PC-3 (cell line): ENCODE results near the gene ARHGAP26.

Source experiments
- EZH2 ChIP-seq: fragments of 300-600 bp; sonication (generic); IDR thresholded peaks from one replicate; pipeline ENCODE4 v1.6.1; 2017; ENCODE audit warnings: antibody characterized with exemption, mild to moderate bottlenecking, low read length; ENCODE audit not compliant: unreplicated experiment
- TF ChIP-seq, protein P1 (sequence below): fragments of 300-600 bp; sonication (generic); conservative IDR thresholded peaks from 2 replicates; pipeline ENCODE4 v1.5.1; 2017; ENCODE audit warnings: antibody characterized with exemption, low read depth, mild to moderate bottlenecking, low read length

DNA sequence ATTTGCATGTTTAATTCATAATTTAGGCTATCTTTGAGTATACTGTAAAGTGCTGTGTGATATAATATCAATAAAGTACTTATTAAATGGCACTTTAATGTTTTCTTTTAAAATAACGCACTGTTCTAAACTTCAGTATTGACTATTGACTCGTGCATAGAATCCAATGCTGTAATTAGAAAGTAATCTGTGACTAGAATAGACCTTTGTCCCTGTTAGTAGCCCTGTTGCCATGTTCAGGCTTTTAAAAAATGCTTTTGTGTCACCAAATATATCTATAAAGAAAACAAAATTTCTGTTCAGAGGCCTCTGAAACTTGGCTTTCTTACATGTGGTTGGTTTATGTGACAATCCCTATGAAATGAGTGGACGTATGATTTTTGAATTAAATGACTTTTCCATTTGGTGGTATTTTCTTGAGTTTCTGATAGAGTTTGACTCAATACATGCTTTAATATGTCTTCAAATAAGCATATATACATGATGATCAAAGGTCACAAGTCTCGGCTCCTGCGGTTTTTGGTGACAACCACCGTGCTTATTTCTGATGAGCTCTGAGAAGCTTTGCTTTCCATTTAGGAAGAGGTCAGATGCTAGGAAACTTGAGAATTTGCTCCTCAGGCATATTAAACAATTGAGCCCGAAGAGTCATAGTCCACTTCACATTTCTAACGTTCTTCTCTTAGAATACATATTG, 458.6 kb downstream of the ARHGAP26 start:
- TF ChIP-seq, protein P1, sequence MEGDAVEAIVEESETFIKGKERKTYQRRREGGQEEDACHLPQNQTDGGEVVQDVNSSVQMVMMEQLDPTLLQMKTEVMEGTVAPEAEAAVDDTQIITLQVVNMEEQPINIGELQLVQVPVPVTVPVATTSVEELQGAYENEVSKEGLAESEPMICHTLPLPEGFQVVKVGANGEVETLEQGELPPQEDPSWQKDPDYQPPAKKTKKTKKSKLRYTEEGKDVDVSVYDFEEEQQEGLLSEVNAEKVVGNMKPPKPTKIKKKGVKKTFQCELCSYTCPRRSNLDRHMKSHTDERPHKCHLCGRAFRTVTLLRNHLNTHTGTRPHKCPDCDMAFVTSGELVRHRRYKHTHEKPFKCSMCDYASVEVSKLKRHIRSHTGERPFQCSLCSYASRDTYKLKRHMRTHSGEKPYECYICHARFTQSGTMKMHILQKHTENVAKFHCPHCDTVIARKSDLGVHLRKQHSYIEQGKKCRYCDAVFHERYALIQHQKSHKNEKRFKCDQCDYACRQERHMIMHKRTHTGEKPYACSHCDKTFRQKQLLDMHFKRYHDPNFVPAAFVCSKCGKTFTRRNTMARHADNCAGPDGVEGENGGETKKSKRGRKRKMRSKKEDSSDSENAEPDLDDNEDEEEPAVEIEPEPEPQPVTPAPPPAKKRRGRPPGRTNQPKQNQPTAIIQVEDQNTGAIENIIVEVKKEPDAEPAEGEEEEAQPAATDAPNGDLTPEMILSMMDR = no peak
- TF ChIP-seq EZH2 = no peak
